Mesothelial cell of epicardium (in vitro differentiated cells): ENCODE measurements around the gene PXDC1. TPM values are rescaled to one million over a fixed set of nuclear protein-coding genes. Genes with fewer than 3 reads are reported as not detected.

ENCODE experiments used
- DNase-seq, 2 experiments: peaks; one replicate each; pipeline ENCODE4 v3.0.0; 2021; ENCODE audit warnings: low spot score in 2 of 2; ENCODE audit not compliant: unreplicated experiment in 2 of 2
- H3K27ac Mint-ChIP-seq: 2 replicates; pipeline ENCODE4 v1.8.0; 2021; ENCODE audit warnings: mixed read lengths
- H3K27me3 Mint-ChIP-seq: 2 replicates; pipeline ENCODE4 v1.8.0; 2021; ENCODE audit warnings: low read depth, mixed read lengths
- H3K36me3 Mint-ChIP-seq: 2 replicates; pipeline ENCODE4 v1.8.0; 2021; ENCODE audit warnings: mixed read lengths
- H3K4me1 Mint-ChIP-seq: 2 replicates; pipeline ENCODE4 v1.8.0; 2021; ENCODE audit warnings: mixed read lengths
- H3K4me3 Mint-ChIP-seq: 2 replicates; pipeline ENCODE4 v1.8.0; 2021; ENCODE audit warnings: mild to moderate bottlenecking, moderate library complexity, mixed read lengths
- H3K9me3 Mint-ChIP-seq: 2 replicates; pipeline ENCODE4 v1.8.0; 2021; ENCODE audit warnings: mixed read lengths
- CTCF ChIP-seq: fragments of 200-600 bp; sonication (generic); IDR thresholded peaks from one replicate; pipeline ENCODE4 v1.5.0; 2021; ENCODE audit warnings: antibody characterized with exemption; ENCODE audit not compliant: unreplicated experiment
- total RNA-seq: library from RNA; stranded (reverse); gene quantifications from 3 replicates; pipeline ENCODE4 v1.2.1, GENCODE V29; 2021

PXDC1 gene
- total RNA-seq, 1 donor from 2014 or later = 33.8 TPM

- no peak for TF ChIP-seq CTCF
- Mint-ChIP-seq H3K36me3 (no peaks in the 10 kb centered on the region), H3K4me1 (peaks cover 1% of the 10 kb centered on the region), H3K4me3 (no peak overlapping the region), H3K27me3 (no peaks in the 10 kb centered on the region), H3K9me3 (no peaks in the 10 kb centered on the region), H3K27ac (no peak overlapping the region)
- DNase-seq = no peak
Observed at GRCh38 chr6:3784885-3785744, 33.6 kb upstream of the PXDC1 start.

- peaks cover 1% of the 10 kb centered on the region for H3K4me1 Mint-ChIP-seq
- no peak overlapping the region for H3K27ac Mint-ChIP-seq
- H3K27me3 Mint-ChIP-seq = no peaks in the 10 kb centered on the region
- no peaks in the 10 kb centered on the region for H3K9me3 Mint-ChIP-seq
- no peaks in the 10 kb centered on the region for H3K36me3 Mint-ChIP-seq
- H3K4me3 Mint-ChIP-seq = no peak overlapping the region
- TF ChIP-seq CTCF = no peak
- DNase-seq = no peak
Observed at GRCh38 chr6:3784423-3784822, 32.9 kb upstream of the PXDC1 start.

- Mint-ChIP-seq H3K27ac (no peak overlapping the region), H3K36me3 (no peaks in the 10 kb centered on the region), H3K9me3 (no peaks in the 10 kb centered on the region), H3K4me3 (no peak overlapping the region), H3K4me1 (peaks cover 4% of the 10 kb centered on the region), H3K27me3 (no peaks in the 10 kb centered on the region)
- DNase-seq = no peak
- no peak for TF ChIP-seq CTCF
Observed at GRCh38 chr6:3782876-3783832, 31.6 kb upstream of the PXDC1 start.

GRCh38 chr6:3781504-3781903, 30.0 kb upstream of the PXDC1 start:
- no peak for TF ChIP-seq CTCF
- Mint-ChIP-seq H3K4me1 (peaks cover 8% of the 10 kb centered on the region), H3K27me3 (no peaks in the 10 kb centered on the region), H3K27ac (no peak overlapping the region), H3K4me3 (no peak overlapping the region), H3K9me3 (no peaks in the 10 kb centered on the region), H3K36me3 (no peaks in the 10 kb centered on the region)
- DNase-seq = no peak

- Mint-ChIP-seq H3K27ac (no peak overlapping the region), H3K9me3 (no peaks in the 10 kb centered on the region), H3K4me3 (no peak overlapping the region), H3K4me1 (peaks cover 8% of the 10 kb centered on the region), H3K27me3 (no peaks in the 10 kb centered on the region), H3K36me3 (no peaks in the 10 kb centered on the region)
- no peak for DNase-seq
- TF ChIP-seq CTCF = no peak
Observed at GRCh38 chr6:3779574-3779849, 28.0 kb upstream of the PXDC1 start.
